HG03095 (cell line): ENCODE results near the gene RFNG.

Source experiments
- ATAC-seq: cut with Tn5 transposase; IDR thresholded peaks from one replicate; pipeline ENCODE4 v1.9.1; 2021; ENCODE audit warnings: moderate library complexity; ENCODE audit not compliant: unreplicated experiment

The RFNG gene

DNA sequence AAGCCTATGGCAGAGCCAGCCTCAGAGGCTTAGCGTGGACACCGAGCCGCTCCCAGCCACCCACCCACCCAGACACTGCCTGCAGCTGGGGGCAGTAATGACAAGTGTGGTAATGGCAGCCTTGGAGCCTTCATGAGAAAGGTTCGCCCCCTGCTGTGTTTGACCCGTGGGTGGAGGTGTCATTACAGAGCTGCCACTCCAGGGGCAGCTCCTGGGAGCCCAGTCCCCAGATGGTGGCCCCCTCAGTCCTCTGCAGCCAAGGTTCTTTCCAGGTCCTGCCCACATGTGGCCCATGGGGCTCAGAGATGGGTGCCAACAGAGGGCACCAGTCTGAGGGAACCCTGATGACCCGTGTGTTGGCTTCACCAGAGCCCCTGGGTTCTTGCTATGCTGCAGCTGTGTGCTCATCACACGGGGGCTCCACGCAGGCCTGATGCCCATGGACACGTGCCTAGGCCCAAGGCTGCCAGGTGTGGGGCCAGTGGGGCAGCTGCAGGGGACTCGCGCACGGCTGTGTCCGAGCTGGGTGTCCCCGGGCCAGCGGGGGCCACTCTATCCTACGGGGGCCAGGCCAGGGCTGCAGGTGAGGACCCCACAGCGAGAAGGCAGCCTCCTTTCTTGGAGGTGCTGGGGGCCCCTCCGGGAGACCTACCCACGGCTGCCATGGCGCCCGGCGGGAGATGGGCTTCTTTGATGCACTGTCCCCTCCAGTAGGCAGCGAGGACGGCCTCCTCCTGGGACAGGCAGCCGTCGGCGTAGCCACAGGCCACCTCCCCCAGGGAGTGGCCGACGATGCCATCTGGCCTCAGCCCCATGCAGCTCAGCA is 38.3 kb upstream of the RFNG start:
- ATAC-seq = no peak

DNA sequence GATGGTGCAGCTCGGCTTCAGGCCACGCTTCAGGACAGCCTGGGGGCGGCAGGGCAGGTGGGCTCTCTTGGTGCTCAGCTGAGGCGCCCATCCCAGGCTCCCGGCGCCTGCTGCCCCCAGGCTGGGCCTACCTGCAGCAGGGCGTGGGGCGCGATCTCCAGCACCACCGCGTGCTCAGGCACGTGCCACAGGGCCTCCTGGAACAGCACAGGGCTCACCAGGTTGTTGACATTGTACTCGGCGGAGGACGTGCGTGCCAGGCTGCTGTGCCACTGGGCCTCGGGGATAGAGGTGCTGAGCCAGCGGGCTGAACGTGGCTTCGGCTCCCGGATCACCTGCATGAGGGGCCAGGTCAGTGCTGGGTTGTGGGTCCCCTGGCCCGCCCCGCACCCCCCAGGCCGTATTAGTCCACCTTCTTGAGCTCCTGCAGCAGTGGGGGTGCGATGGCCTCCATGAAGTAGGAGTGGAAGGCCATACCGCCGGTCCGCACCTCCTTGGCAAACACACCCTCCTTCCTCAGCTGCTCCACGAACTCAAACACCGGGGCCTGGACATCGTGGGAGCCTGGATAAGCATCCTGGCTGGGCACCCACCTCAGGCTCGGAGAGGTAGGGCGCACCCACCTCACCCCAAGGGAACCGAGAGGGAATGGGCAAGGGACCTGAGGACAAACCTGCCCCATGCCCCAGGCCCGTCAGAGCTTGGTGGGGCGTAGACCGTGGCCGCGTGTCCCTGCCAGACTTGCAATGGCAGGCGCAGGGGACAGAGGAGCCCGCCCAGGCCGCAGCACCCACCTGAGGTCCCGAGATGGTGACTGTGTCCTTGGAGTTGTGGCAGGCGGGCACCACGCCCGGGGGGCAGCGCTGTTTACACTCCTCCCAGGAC is 37.5 kb upstream of the RFNG start:
- no peak for ATAC-seq

DNA sequence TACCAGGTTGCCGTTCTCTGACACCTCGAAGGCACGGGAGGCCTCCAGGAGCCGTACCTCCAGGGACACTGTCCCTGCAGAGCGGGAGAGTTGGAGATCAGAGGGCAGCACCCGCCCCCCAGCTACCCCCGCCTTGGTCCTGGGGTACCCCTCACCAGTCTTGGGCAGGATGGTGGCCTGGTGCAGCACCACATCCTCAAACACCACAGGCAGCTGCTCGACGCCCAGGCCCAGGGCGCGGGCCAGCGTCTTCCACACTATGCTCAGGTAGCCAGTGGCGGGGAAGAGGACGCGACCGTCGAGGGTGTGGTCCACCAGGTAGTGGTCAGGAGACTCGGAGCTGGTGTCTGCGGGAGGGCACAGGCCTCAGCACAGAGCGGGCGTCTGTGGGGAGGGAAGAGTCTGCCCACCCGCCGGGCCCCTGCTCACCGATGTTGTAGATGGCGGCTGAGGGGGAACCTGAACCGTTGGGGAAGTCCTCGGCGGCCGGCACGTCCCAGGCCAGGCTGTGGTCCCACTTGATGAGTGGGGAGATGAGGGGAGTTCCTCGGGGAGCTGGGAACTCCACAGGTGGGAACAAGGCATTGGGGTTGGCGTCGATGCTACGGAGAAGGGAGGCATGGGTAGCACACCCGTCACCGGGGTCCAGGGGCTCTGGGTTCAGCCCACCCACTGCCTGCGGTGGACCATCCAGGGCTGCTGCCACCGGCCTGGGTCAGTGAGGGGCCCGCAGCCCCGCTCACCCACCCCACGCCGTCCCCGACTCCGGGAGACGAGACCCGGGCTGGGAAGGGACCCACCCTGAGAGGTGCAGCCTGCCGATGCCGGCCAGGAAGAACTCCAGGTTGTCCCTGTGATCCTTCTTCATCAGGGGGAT is 36.6 kb upstream of the RFNG start:
- no peak for ATAC-seq

DNA sequence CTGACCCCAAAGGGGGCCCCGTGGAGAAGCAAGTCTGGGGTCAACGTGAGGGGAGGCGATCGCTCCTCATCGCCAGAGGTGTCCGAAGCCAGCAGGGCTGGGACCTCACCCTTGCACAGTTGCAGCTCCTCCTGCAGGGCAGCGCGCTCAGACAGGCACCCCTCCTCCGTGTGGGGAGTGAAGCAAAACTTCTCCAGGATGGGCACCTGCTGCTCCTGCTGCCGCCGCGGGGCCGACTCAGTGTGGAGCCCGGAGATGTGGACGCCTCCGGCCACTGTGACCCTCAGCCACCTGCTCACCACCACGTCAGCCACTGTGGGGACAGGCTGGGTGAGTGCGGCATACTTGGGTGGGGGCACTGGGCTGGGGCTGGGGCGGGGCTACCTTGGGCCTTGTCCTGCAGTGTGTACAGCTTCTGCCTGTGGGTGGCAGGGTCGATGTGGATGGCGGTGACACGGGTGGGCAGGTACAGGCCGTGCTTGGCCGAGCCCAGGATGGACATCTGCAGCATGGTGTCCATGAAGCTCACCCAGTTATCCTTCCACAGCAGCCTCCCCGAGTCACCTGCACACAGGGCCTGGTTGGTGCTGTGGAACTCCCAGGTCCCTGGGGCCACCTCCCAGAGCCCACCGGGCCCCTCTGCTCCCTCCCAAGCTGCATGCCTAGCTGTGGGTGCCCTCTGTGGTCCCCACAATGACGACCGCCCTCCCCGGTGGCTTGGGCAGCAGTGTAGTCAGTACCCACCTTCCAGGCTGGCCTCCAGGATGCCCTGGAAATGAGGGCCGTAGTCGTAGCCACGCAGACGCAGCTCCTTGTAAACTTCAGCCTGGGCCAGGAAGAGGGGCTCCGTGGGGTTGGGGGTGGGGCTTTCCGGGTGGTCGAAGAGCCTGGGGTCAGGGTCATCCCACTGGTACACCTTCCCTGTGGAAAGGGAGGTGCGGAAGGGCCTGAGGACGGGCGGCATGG is 35.6 kb upstream of the RFNG start:
- ATAC-seq = no peak

DNA sequence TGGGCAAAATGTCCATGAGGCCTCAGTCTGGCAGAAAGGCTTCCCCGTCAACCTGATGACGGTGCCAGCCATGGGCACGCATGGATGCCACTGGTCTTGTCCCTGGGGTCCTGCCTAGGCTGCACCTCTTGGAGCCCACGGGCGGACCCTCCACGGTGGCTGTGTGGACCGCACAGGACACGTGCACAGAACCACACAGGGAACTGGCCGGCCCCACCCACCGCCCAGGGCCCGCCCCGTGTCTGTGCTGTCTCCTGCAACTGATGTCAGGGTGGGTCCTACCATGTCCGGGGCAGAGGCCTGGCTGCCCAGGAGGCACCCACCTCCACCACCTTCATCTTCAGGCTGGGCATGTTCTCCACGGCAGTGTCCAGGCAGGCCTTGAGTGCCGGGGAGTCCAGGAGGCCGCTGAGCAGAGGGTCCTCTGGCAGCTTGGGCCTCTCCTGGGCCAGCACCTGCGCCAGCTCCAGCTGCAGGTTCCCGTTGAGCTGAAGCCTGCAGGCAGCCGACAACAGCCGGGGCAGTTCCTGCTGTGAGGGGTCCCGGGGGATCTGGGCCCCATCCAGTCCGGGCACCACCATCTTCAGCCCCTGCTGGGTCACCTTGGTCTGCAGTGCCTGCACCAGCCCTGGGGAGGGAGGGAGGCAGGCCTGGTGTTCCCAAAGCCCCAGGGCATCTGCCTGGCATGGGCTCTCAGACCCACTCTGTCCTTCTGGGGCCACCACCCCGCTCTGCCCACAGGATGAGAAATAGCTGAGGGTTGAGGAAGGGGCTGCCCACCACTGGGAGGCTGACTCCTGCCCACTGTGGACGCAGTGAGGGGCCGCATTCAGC is 34.5 kb upstream of the RFNG start:
- no peak for ATAC-seq

DNA sequence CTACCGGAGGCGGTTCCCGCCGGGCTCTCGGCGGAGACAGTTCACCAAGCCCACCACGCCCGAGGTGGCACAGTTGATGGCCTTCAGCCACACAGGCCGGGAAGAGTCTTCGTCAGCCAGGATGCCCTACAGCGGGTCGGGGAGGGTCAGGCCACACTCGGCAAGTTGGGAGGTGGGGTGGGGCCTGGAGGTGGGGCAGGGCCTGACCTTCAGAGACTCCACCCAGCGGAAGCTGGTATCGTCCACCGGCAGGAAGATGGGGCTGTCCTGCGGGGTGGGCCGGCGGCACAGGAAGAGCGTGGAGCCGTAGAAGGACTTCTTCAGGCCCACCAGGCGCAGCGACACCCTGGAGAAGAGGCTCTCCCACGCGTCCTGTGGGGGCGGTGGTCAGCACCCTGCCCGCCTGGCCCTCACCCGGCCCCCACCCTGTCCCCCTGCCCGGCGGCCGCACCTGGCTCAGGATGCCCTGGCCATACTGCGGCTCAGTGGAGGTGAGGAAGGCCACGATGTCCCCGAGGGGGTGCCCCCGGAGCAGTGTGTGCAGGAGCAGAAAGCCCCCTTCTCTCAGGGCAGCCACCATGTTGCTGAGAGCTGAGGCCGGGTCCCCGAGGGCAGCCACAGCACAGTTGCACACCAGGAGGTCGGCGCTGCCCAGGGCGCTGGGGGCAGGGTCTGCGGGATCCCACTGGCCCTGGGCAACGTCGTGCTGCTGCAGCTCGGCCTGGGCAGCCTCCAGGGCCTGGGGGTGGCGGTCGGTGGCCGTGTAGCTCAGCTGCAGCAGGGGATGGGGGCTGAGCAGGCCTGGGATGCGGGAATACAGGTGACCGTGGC is 33.6 kb upstream of the RFNG start:
- ATAC-seq = no peak

DNA sequence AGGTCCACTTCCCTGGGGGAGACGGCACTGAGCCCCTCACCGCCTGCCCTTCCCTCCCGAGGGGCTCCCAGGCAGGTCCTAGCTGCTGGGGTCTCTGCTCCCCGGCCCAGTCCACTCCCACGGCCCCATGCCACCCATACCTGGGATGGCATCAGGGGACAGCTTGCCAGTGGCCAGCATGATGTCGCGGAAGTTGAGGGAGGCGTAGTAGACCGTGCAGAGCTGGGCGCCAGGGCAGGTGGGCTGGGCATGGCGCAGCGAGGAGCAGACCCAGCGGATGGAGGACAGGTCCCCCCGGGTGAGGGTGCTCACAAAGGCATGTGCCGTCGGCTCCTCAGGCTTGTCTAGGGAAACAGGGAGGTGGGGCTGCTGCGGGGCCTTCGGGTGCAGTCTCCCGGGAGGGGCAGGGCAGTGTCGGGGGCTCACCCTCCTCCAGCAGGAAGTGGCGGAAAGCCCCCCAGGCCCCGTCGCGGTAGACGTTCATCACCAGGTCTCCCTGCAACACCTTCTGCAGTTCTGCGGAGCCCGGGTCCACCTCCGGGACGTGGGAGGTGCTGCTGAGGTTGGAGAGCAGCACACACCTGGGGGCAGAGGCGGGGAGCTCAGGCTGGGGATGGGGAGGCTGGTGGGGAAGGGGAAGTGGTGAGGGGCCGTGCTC is 32.9 kb upstream of the RFNG start:
- ATAC-seq = no peak

DNA sequence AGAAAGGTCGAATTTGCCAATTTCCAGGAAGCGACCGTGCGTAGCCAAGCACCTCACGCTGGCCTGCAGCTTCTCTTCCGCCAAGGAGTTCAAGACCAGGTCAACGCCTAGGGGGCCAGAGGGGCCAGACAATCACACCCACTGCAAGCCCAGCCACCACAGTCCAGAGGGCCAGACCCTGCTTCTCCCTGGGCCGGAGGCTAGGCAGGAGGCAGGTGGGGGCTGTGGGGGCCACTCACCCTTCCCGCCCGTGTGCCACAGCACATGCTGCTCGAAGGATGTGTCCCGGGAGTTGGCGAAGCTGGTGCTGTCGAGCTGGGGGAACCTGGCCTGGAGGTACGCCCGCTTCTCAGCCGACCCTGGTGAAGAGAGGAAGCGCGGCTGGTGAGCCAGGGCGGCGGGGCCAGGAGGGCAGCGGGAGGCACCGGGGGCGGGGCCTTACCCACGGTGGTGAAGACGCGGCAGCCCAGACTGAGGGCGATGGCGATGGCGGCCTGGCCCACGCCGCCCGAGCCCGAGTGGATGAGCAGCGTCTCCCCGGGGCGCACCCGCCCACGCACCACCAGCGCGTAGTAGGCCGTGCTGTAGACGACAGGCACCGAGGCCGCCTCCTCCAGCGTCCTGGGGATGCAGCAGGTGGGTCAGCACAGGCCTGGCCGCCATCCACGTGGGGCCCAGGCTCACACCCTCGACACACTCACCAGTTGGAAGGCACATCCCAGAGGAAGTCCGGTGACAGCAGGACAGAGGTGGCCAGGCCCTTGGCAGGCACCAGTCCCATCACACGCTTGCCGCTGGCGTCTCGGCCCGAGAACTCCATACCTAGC is 32.1 kb upstream of the RFNG start:
- no peak for ATAC-seq

DNA sequence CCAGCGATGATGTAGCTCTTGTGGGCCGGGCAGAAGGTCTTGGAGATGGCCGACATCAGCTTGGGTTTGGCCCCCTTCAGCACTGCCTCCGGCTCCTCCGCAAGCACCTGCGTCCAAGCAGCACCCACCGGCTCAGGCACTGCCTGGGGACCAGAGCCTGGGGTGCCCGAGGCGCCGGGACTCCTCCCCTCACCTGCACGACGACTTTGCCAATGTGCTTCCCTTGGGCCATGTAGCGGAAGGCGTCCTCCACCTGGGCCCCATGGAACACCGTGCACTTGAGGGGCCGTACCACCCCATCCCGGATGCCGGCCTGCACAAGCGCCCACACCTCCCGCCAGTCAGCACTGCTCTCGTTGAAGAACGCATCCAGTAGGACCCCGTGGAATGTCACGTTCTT is 31.4 kb upstream of the RFNG start:
- no peak for ATAC-seq

DNA sequence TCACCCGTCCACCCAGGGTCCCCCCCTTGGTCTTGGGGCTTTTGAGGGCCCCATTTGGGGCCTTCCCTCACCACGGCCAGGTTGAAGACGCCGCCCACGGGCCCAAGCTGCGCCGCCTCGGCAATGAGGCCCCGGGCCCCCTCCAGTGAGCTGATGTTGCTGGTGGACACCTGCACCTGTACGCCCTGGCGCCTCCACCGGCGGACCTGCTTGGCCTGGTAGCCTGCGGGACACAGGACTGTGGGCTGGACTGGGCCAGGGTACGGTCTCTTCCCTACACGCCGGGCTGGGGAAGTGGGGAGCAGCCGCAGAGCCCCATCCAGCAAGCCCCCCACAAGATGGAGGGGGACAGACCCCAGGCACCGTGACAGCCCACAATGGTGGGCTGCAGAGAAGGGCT is 30.8 kb upstream of the RFNG start:
- ATAC-seq = no peak

DNA sequence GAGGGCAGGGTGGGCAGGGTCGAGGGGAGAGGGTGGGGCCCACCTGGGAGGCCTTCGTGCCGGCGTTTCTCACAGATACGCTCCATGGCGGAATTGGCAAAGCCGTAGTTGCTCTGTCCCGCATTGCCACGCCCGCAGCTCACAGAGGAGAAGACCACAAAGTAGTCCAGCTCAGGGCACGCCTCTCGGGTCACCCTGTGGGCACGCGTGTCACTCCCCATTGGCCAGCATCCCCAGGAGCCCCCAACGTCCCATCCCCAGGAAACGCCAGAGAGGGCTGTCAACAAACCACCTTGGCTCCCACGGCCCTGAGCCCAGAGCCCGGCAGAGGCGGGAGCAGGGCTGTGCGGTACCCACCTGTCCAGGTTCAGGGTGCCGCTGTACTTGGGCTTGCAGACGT is 30.4 kb upstream of the RFNG start:
- no peak for ATAC-seq

DNA sequence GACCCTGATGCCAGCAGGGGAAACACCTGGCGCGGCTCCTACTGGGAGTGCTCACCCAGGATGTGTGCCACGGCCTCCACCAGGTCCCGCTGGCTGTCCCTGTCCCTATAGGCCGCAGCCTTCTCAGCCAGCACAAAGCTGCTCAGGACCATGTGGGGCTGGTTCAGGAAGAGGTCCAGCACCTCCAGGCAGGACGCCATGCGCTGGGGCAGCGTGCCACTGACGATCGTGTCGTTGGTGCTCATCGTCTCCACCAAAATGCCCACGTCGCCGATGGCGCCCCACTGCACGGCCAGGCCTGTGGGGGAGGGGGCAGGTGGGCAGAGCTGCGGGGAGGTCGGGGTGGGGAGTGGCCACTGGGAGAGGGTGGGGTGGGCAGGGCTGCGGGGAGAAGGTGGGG is 29.9 kb upstream of the RFNG start:
- no peak for ATAC-seq

DNA sequence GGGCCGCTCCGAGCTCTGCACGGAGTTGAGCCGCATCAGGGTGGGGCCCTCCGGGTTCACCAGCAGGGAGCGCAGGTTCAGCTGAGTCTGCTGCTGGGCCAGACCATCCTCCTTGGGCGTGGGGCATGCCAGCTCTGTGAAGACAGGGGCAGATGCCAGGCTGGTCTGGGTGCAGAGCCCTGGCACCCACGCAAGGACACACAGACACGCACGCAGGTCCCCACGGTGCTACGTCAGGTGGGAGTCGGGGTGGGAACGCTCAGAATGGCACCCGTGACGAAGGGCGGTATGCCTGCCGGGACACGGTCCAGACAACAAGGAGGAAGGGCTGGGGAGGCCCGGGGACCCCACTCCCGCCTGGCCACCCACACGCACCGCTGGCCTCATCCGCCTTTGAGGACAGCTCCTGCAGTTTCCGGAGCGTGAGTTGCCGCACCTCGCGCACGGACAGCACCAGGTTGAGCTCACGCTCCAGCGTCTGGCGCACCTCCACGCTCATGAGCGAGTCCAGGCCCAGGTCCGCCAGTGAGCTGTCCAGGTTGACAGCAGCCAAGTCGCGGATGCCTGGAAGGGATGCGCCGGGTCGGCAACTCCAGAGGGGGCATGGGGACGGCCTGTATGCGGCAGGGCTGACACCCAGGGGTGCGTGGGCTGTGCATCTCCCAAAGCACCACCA is 29.3 kb upstream of the RFNG start:
- ATAC-seq = no peak

DNA sequence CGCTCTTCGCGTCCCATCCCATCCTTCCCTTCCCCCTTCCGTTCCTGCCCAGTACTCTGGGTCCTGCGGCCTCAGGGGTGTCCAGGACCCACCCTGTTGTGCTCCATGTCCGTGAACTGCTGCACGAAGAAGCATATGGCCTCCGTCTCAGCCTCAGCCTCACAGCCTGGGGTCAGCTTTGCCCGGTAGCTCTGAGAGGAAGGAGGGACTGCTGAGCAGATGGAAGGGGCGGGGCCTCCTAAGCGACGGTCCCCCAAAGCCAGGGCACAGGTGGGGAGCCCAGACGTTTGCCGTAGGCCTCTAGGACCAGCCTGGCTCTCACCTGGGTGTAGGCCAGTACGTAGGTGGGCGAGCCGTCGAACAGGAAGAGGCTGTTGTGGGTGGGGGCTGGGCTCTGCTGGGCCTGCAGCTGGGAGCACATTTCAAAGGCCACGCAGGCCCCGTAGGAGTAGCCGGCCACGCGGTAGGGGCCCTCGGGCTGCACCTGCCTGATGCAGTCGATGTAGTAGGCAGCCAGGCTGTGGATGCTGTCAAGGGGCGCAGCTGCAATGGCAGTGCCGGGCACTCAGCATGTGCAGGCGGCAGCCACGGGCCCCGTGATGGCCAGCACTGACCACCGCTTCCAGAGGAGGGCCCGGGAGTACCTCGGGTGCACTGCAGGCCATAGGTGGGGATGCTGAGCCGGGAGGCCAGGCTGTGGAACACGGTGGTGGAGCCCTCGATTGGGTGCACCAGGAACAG is 28.6 kb upstream of the RFNG start:
- no peak for ATAC-seq

DNA sequence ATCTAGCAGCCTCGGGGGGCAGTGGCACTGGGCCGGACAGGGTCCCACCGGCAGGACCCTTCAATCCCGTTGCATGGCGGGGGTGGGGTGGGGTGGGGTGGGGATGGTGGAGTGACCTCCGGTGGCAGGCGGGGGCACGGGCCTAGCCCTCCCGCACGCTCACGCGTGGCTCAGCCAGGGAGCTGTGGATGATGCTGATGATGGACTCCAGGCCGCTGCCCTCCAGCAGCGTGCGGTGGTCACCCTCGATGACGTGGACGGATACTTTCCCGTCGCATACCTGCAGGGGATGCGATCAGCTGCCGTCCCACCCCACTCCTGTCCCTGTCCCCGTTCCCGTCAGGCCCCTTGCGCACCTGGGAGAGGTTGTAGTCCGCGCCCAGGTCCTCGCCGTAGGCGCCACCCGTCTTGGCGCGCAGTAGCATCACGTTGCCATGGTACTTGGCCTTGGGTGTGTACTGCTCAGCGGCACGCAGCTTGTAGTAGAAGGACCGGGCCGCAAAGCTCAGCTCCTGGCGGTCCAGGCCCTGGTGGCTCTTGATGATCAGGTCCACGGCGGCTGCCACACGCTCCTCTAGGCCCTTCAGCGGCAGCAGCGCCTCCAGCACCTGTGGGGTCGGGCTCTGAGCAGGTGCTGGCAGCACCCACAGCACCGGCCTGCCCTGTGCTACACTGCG is 27.5 kb upstream of the RFNG start:
- ATAC-seq = no peak
